ENCODE measurements around the gene FAM228A.

Gene FAM228A

DNA sequence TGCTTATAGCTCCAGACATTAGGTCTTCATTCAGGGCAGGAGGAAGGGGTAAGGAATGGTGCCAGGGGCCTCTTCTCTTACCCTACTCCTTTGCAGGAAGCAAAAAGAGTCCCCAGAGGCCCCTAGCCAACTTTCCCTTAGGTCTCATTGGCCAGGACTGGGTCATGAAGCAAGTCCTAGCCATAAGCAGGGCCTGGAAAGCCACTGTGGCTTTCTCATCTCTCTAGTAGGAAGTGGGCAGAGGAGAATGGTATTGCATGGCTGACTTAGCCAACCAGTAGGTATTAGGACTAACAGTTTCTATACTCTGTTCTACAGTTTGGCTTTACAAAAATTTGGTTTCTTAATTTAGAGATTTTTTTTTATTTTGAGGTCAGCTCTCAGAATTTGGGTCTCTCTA, 4.8 kb downstream of the FAM228A start:
- H3K9me2 ChIP-seq (replicated peaks; ENCODE audit: control insufficient read depth, low read length): no peaks in the 10 kb centered on the region
- no peaks in the 10 kb centered on the region for H3K79me2 ChIP-seq (ENCODE audit: control insufficient read depth, low read length)
- H4K20me1 ChIP-seq (ENCODE audit: control insufficient read depth, insufficient read depth, low read depth, low read length): no peaks in the 10 kb centered on the region
- no peaks in the 10 kb centered on the region for H3K36me3 ChIP-seq (ENCODE audit: control insufficient read depth, low read length)
- peaks cover 6% of the 10 kb centered on the region for H3K4me1 ChIP-seq (ENCODE audit: control insufficient read depth, low read length)
- no peak overlapping the region for H3K4me3 ChIP-seq (ENCODE audit: low read length)
- H3K27me3 ChIP-seq (ENCODE audit: control insufficient read depth, low read length): no peaks in the 10 kb centered on the region
- no peaks in the 10 kb centered on the region for H3K9me3 ChIP-seq (ENCODE audit: control insufficient read depth, insufficient read depth, low read length)
- no peak overlapping the region for H3K27ac ChIP-seq (ENCODE audit: low read depth, low read length)
- no peak overlapping the region for H3K4me2 ChIP-seq (ENCODE audit: low read length)
- TF ChIP-seq CTCF (IDR thresholded peaks at IDR 0.05; ENCODE audit: low read depth, low read length, poor library complexity, severe bottlenecking) (no peak), EZH2phosphoT487 (IDR thresholded peaks at IDR 0.05; ENCODE audit: borderline replicate concordance, low read length) (no peak)
- H3F3A ChIP-seq (ENCODE audit: control insufficient read depth, insufficient read depth): no peaks in the 10 kb centered on the region

- no peak overlapping the region for H3K27ac ChIP-seq (ENCODE audit: low read depth, low read length)
- no peaks in the 10 kb centered on the region for H3K9me3 ChIP-seq (ENCODE audit: control insufficient read depth, insufficient read depth, low read length)
- no peaks in the 10 kb centered on the region for H4K20me1 ChIP-seq (ENCODE audit: control insufficient read depth, insufficient read depth, low read depth, low read length)
- no peaks in the 10 kb centered on the region for H3F3A ChIP-seq (ENCODE audit: control insufficient read depth, insufficient read depth)
- H3K4me2 ChIP-seq (ENCODE audit: low read length): no peak overlapping the region
- no peaks in the 10 kb centered on the region for H3K79me2 ChIP-seq (ENCODE audit: control insufficient read depth, low read length)
- TF ChIP-seq CTCF (IDR thresholded peaks at IDR 0.05; ENCODE audit: low read depth, low read length, poor library complexity, severe bottlenecking) (no peak), EZH2phosphoT487 (IDR thresholded peaks at IDR 0.05; ENCODE audit: borderline replicate concordance, low read length) (no peak)
- no peaks in the 10 kb centered on the region for H3K9me2 ChIP-seq (replicated peaks; ENCODE audit: control insufficient read depth, low read length)
- H3K4me1 ChIP-seq (ENCODE audit: control insufficient read depth, low read length): peaks cover 6% of the 10 kb centered on the region
- H3K27me3 ChIP-seq (ENCODE audit: control insufficient read depth, low read length): no peaks in the 10 kb centered on the region
- no peak overlapping the region for H3K4me3 ChIP-seq (ENCODE audit: low read length)
- no peaks in the 10 kb centered on the region for H3K36me3 ChIP-seq (ENCODE audit: control insufficient read depth, low read length)
Measured at GRCh38 chr2:24181849-24182248, 7.0 kb downstream of the FAM228A start.

GRCh38 chr2:24182507-24182906, 7.7 kb downstream of the FAM228A start:
- Histone ChIP-seq H3K4me3 (ENCODE audit: low read length) (no peak overlapping the region), H3K4me1 (ENCODE audit: control insufficient read depth, low read length) (peaks cover 6% of the 10 kb centered on the region), H3K27me3 (ENCODE audit: control insufficient read depth, low read length) (no peaks in the 10 kb centered on the region), H3K9me3 (ENCODE audit: control insufficient read depth, insufficient read depth, low read length) (no peaks in the 10 kb centered on the region), H3K79me2 (ENCODE audit: control insufficient read depth, low read length) (no peaks in the 10 kb centered on the region), H3F3A (ENCODE audit: control insufficient read depth, insufficient read depth) (no peaks in the 10 kb centered on the region), H4K20me1 (ENCODE audit: control insufficient read depth, insufficient read depth, low read depth, low read length) (no peaks in the 10 kb centered on the region), H3K9me2 (replicated peaks; ENCODE audit: control insufficient read depth, low read length) (no peaks in the 10 kb centered on the region), H3K36me3 (ENCODE audit: control insufficient read depth, low read length) (no peaks in the 10 kb centered on the region), H3K4me2 (ENCODE audit: low read length) (no peak overlapping the region), H3K27ac (ENCODE audit: low read depth, low read length) (no peak overlapping the region)
- TF ChIP-seq CTCF (IDR thresholded peaks at IDR 0.05; ENCODE audit: low read depth, low read length, poor library complexity, severe bottlenecking) (no peak), EZH2phosphoT487 (IDR thresholded peaks at IDR 0.05; ENCODE audit: borderline replicate concordance, low read length) (no peak)

Measured in DOHH2 (cell line).